H1 (cell line): Measurements from ENCODE around the gene AGBL4. TPM values are rescaled to one million over a fixed set of nuclear protein-coding genes. Genes with fewer than 3 reads are reported as not detected.

ENCODE experiments used
- CTCF ChIA-PET: fragments of 300-600 bp; sonication (Branson Sonifier 250); formaldehyde crosslinking; loops from one replicate; lab custom pipeline; 2021; ENCODE audit not compliant: partially characterized antibody; lab: Charles Lee
- POLR2A ChIA-PET: fragments of 300-600 bp; sonication (Branson Sonifier 250); formaldehyde crosslinking; loops from one replicate; lab custom pipeline; 2021; ENCODE audit warnings: inconsistent platforms; ENCODE audit not compliant: partially characterized antibody; lab: Charles Lee
- DNase-seq, 2 experiments: peaks; one replicate each; pipeline versions ENCODE4 v3.0.0 to v3.0.0-alpha.2; 2010 to 2022; ENCODE audit warnings: low spot score in 2 of 2, low read depth in 1 of 2, mixed read lengths in 1 of 2
- FAIRE-seq: peaks from 2 replicates; lab custom pipeline; 2011; peaks lifted over from hg19 to GRCh38; lab: Jason Lieb, UNC
- H2AFZ ChIP-seq: 2 replicates; pipeline ENCODE4 v1.8.1; 2012; ENCODE audit warnings: low read length, inconsistent platforms
- H2AK5ac ChIP-seq: 2 replicates; pipeline ENCODE4 v1.6.1; 2013; ENCODE audit warnings: low read depth, low read length
- H2BK120ac ChIP-seq: replicated peaks from 2 replicates; pipeline ENCODE3; 2013; ENCODE audit warnings: low read depth, low read length, inconsistent platforms
- H2BK12ac ChIP-seq: 2 replicates; pipeline ENCODE4 v1.6.1; 2013; ENCODE audit warnings: low read depth, low read length
- H2BK15ac ChIP-seq: 2 replicates; pipeline ENCODE4 v1.6.1; 2013; ENCODE audit warnings: low read length
- H2BK20ac ChIP-seq: 2 replicates; pipeline ENCODE4 v1.6.1; 2013; ENCODE audit warnings: low read length
- H2BK5ac ChIP-seq: 2 replicates; pipeline ENCODE4 v1.6.1; 2013; ENCODE audit warnings: low read depth, low read length
- H3K14ac ChIP-seq: 2 replicates; pipeline ENCODE4 v1.6.1; 2013; ENCODE audit warnings: inconsistent platforms; ENCODE audit not compliant: insufficient read length
- H3K18ac ChIP-seq: 2 replicates; pipeline ENCODE4 v1.6.1; 2013; ENCODE audit warnings: low read length; ENCODE audit errors: extremely low read depth
- H3K23ac ChIP-seq: 2 replicates; pipeline ENCODE4 v1.6.1; 2013; ENCODE audit warnings: inconsistent platforms; ENCODE audit not compliant: insufficient read length
- H3K23me2 ChIP-seq: 2 replicates; pipeline ENCODE4 v1.6.1; 2013; ENCODE audit warnings: low read depth, low read length
- H3K27ac ChIP-seq: 2 replicates; pipeline ENCODE4 v1.6.1; 2011; ENCODE audit warnings: low read depth, low read length, inconsistent platforms
- H3K27me3 ChIP-seq, 4 experiments: replicated peaks in 1 of 4; 1 replicate in 1 of 4; 2 replicates in 3 of 4; pipeline versions ENCODE4 v1.6.1 to v1.8.1; 2011 to 2013; ENCODE audit warnings: low read length in 3 of 4, mild to moderate bottlenecking in 3 of 4, inconsistent platforms in 2 of 4, mixed read lengths in 2 of 4, moderate library complexity in 1 of 4; ENCODE audit not compliant: control insufficient read depth in 3 of 4, insufficient read depth in 3 of 4; ENCODE audit errors: extremely low read depth in 1 of 4
- H3K36me3 ChIP-seq, 4 experiments: 2 replicates each; pipeline versions ENCODE4 v1.6.1 to v1.8.1; 2011 to 2013; ENCODE audit warnings: mild to moderate bottlenecking in 4 of 4, low read length in 3 of 4, moderate library complexity in 2 of 4, control low read depth in 1 of 4, inconsistent platforms in 1 of 4; ENCODE audit not compliant: insufficient read depth in 4 of 4, control insufficient read depth in 2 of 4
- H3K4ac ChIP-seq: replicated peaks from 2 replicates; pipeline ENCODE3; 2013; ENCODE audit warnings: low read length, low read depth, mixed read lengths, inconsistent platforms; ENCODE audit not compliant: insufficient read length
- H3K4me1 ChIP-seq, 4 experiments: replicated peaks in 1 of 4; 1 replicate in 1 of 4; 2 replicates in 3 of 4; pipeline versions ENCODE4 v1.6.1 to v1.8.1; 2011 to 2013; ENCODE audit warnings: low read length in 3 of 4, inconsistent platforms in 2 of 4, mixed read lengths in 1 of 4; ENCODE audit not compliant: insufficient read depth in 4 of 4, control insufficient read depth in 3 of 4
- H3K4me2 ChIP-seq, 2 experiments: 2 replicates each; pipeline versions ENCODE4 v1.6.1 to v1.8.1; 2011 to 2013; ENCODE audit warnings: low read depth in 2 of 2, low read length in 2 of 2, control low read depth in 1 of 2, inconsistent platforms in 1 of 2, mild to moderate bottlenecking in 1 of 2; ENCODE audit not compliant: insufficient read depth in 1 of 2
- H3K4me3 ChIP-seq, 4 experiments: fragments of 200-600, 300-600 bp in 1 of 4; sonication (generic), shearing (Covaris generic), sonication (Bioruptor Twin) in 1 of 4; 2 replicates each; pipeline versions ENCODE4 v1.5.1 to v1.8.1; 2011 to 2016; ENCODE audit warnings: low read length in 4 of 4, low read depth in 3 of 4, control low read depth in 2 of 4, inconsistent platforms in 2 of 4, mild to moderate bottlenecking in 2 of 4, mixed read lengths in 1 of 4, moderate library complexity in 1 of 4; ENCODE audit not compliant: insufficient read depth in 2 of 4; ENCODE audit errors: extremely low read depth in 1 of 4
- H3K56ac ChIP-seq: replicated peaks from 2 replicates; pipeline ENCODE3; 2013; ENCODE audit warnings: low read depth, mild to moderate bottlenecking, mixed read lengths, low read length, inconsistent platforms; ENCODE audit not compliant: insufficient read length
- H3K79me1 ChIP-seq: 2 replicates; pipeline ENCODE4 v1.6.1; 2013; ENCODE audit warnings: low read depth, low read length, control low read depth
- H3K79me2 ChIP-seq, 2 experiments: 2 replicates each; pipeline versions ENCODE4 v1.6.1 to v1.8.1; 2012 to 2013; ENCODE audit warnings: low read length in 2 of 2, mild to moderate bottlenecking in 2 of 2, inconsistent platforms in 1 of 2; ENCODE audit not compliant: insufficient read depth in 2 of 2, control insufficient read depth in 1 of 2
- H3K9ac ChIP-seq, 4 experiments: replicated peaks in 1 of 4; 1 replicate in 1 of 4; 2 replicates in 3 of 4; pipeline versions ENCODE4 v1.6.1 to v1.8.1; 2011 to 2013; ENCODE audit warnings: low read depth in 3 of 4, low read length in 3 of 4, control low read depth in 2 of 4, mild to moderate bottlenecking in 2 of 4, moderate library complexity in 2 of 4, inconsistent platforms in 1 of 4; ENCODE audit errors: extremely low read depth in 1 of 4
- H3K9me3 ChIP-seq, 2 experiments: 2 replicates each; pipeline versions ENCODE4 v1.6.1 to v1.8.1; 2012 to 2013; ENCODE audit warnings: mild to moderate bottlenecking in 2 of 2, moderate library complexity in 2 of 2, control low read depth in 1 of 2, inconsistent platforms in 1 of 2, low read depth in 1 of 2, low read length in 1 of 2, mixed read lengths in 1 of 2; ENCODE audit not compliant: insufficient read depth in 2 of 2
- H4K20me1 ChIP-seq, 2 experiments: replicated peaks in 1 of 2; 2 replicates each; pipeline versions ENCODE3 to v1.8.1; 2011 to 2013; ENCODE audit warnings: inconsistent platforms in 2 of 2, low read length in 2 of 2, mild to moderate bottlenecking in 1 of 2; ENCODE audit not compliant: insufficient read depth in 2 of 2, control insufficient read depth in 1 of 2
- H4K5ac ChIP-seq: 2 replicates; pipeline ENCODE4 v1.6.1; 2013; ENCODE audit warnings: low read length, low read depth, mixed read lengths, inconsistent platforms; ENCODE audit not compliant: insufficient read length
- H4K8ac ChIP-seq: 2 replicates; pipeline ENCODE4 v1.8.0; 2013; ENCODE audit warnings: mild to moderate bottlenecking, moderate library complexity, low read length, inconsistent platforms; ENCODE audit not compliant: insufficient read depth; ENCODE audit errors: extremely low read depth
- H4K91ac ChIP-seq: replicated peaks from 2 replicates; pipeline ENCODE3; 2013; ENCODE audit warnings: low read length, mixed read lengths, inconsistent platforms; ENCODE audit not compliant: insufficient read length
- BACH1 ChIP-seq: IDR thresholded peaks from 2 replicates; pipeline ENCODE4 v1.6.1; 2012; ENCODE audit warnings: low read length, improper control_type of control experiment
- EGR1 ChIP-seq: IDR thresholded peaks from 2 replicates; pipeline ENCODE4 v1.6.1; 2011; ENCODE audit warnings: low read depth, low read length, borderline replicate concordance
- WGBS, 2 experiments: shearing (Covaris generic) in 1 of 2; methylation state at CpG; one replicate each; pipeline versions ENCODE4 v1.1.6 to v1.1.7; 2013 to 2015; ENCODE audit warnings: low lambda C conversion rate in 2 of 2, mixed read lengths in 2 of 2, inconsistent platforms in 1 of 2, low coverage in 1 of 2, missing lambda C conversion rate in 1 of 2; ENCODE audit not compliant: insufficient replicate concordance in 2 of 2, insufficient coverage in 1 of 2, insufficient read length in 1 of 2; ENCODE audit errors: extremely low coverage in 1 of 2, missing lambda C conversion rate in 1 of 2; 5-methylcytosine and 5-hydroxymethylcytosine counted together
- polyA plus RNA-seq, 7 experiments: library from polyadenylated mRNA; depleted of rRNA in 3 of 7; stranded (reverse) in 5 of 7; unstranded in 2 of 7; fragments of >200 nt in 5 of 7; fragments of 200-250 nt in 2 of 7; gene quantifications; 1 replicate in 5 of 7; 2 replicates in 1 of 7; 4 replicates in 1 of 7; pipeline versions ENCODE4 v1.2.1 to v1.2.3, GENCODE V29; 2011 to 2013; ENCODE audit warnings: missing spikeins in 2 of 7, mixed read lengths in 2 of 7
- total RNA-seq: library from RNA; stranded (reverse); fragmentation: NEBNext Ultra II Directional; extraction: Animal tissue kit (Norgen Biotek cat#: 25700); gene quantifications from 2 replicates; pipeline ENCODE4 v1.2.1, GENCODE V29; 2021

The AGBL4 gene
- total and polyA plus RNA-seq, 2 of the 8 experiments (the other 6 are each of a cell fraction or from before 2014, with no cell fraction given), result 0.41 to 0.45 TPM

DNA sequence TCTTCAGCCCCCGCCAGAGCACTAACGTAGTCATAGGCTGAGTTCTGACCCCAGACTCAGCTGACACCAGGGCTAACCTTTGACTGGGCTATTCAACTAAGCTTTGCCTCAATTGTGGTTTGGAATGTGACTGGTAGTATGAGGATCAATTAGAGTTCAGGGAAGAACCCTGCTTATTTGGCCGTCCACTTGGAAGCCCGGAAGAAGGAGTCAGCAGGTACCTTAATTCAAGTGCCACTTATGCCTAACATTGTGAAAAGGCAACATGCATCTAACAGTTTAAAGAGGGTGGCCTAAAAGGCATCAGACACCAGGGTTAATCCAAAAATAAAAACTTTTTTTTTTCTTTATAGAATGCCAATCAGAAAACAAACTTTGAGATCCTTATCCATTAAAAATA, 1339.4 kb downstream of the AGBL4 start:
- CTCF ChIA-PET, result interaction anchor here (2.4 to 7.3 kb wide), 2 partner anchors 13 to 112 kb away, joined by 14 to 55 read pairs; no protein-coding TSS in a partner anchor
- WGBS, 2 experiments, result 81% methylated on average over 4 of the region's 4 CpGs; no CpG with 5 or more reads in 1 of the 2 experiments
- Histone ChIP-seq H2AK5ac (no peak overlapping the region), H3K4me3 (no peak overlapping the region), H3K4me1 (peaks cover 0 to 5% (median 4%) of the 10 kb centered on the region in 4 experiments; a peak in 4 of 7 replicates), H3K79me2 (no peaks in the 10 kb centered on the region), H4K8ac (no peak overlapping the region), H3K14ac (no peak overlapping the region), H2BK120ac (no peak overlapping the region), H3K23ac (no peak overlapping the region), H4K5ac (no peak overlapping the region), H3K4me2 (no peak overlapping the region), H3K79me1 (no peaks in the 10 kb centered on the region)
- DNase-seq, result no peak
- TF ChIP-seq BACH1, result no peak
- no peak for TF ChIP-seq EGR1
- TF ChIP-seq, all 59 proteins: peak for 0
- H3K56ac ChIP-seq, result no peak overlapping the region
- H3K9ac ChIP-seq, result no peak overlapping the region
- no peak for FAIRE-seq
- H3K9me3 ChIP-seq, result no peaks in the 10 kb centered on the region
- no peaks in the 10 kb centered on the region for H3K23me2 ChIP-seq
- no peak overlapping the region for H3K4ac ChIP-seq
- no peak overlapping the region for H2BK15ac ChIP-seq
- H3K27ac ChIP-seq, result no peak overlapping the region
- no peaks in the 10 kb centered on the region for H3K27me3 ChIP-seq
- no peak overlapping the region for H2BK20ac ChIP-seq
- no peak overlapping the region for H2BK12ac ChIP-seq
- H3K18ac ChIP-seq, result no peak overlapping the region
- H4K91ac ChIP-seq, result no peak overlapping the region
- POLR2A ChIA-PET, result no interaction called here
- H2AFZ ChIP-seq, result no peak overlapping the region
- H4K20me1 ChIP-seq, result no peaks in the 10 kb centered on the region
- H3K36me3 ChIP-seq, result no peaks in the 10 kb centered on the region
- H2BK5ac ChIP-seq, result no peak overlapping the region
